RWPE1 (cell line): ENCODE data around the gene OTOG.

Experiments used
- CTCF ChIA-PET: fragments of 350-600 bp; sonication (Branson Sonifier 250); formaldehyde crosslinking; extraction: SDS; loops from one replicate; lab custom pipeline; 2021; lab: Yijun Ruan, JAX
- POLR2A ChIA-PET: fragments of 400-600 bp; formaldehyde crosslinking; extraction: SDS; loops from one replicate; lab custom pipeline; 2020; ENCODE audit warnings: antibody characterized with exemption; ENCODE audit not compliant: low non-redundant PET; lab: Yijun Ruan, JAX
- DNase-seq: peaks from one replicate; pipeline ENCODE4 v3.0.0; 2012; ENCODE audit warnings: low spot score
- H3K27ac ChIP-seq: fragments of 450-650 bp; 2 replicates; pipeline ENCODE4 v1.5.1; 2017
- TF ChIP-seq, protein P1 (sequence below): fragments of 450-650 bp; conservative IDR thresholded peaks from 2 replicates; pipeline ENCODE4 v1.5.1; 2017; ENCODE audit warnings: low read depth, mild to moderate bottlenecking

The OTOG gene

DNA sequence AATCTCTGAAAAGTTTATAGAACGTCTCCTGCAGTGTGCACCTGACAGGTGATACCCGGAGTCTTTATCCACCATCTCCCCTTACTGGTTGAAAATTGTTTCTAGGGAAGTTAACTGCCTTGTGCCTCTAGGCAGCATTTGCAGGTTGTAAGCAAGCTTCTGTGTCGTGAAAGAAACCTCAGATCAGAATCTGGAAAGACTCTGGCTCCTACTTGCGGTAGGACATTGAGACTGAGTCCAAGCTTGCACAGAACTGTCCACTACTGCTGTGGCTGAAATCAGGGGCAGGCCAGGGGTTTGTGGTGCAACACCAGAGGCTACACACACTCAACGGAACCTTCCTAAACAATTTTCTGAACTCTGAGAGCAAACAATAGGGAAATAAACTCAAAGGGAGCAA is 137.5 kb downstream of the OTOG start:
- no peak overlapping the region for H3K27ac ChIP-seq
- ChIA-PET CTCF (no interaction called here), POLR2A (no interaction called here)
- TF ChIP-seq, protein P1, sequence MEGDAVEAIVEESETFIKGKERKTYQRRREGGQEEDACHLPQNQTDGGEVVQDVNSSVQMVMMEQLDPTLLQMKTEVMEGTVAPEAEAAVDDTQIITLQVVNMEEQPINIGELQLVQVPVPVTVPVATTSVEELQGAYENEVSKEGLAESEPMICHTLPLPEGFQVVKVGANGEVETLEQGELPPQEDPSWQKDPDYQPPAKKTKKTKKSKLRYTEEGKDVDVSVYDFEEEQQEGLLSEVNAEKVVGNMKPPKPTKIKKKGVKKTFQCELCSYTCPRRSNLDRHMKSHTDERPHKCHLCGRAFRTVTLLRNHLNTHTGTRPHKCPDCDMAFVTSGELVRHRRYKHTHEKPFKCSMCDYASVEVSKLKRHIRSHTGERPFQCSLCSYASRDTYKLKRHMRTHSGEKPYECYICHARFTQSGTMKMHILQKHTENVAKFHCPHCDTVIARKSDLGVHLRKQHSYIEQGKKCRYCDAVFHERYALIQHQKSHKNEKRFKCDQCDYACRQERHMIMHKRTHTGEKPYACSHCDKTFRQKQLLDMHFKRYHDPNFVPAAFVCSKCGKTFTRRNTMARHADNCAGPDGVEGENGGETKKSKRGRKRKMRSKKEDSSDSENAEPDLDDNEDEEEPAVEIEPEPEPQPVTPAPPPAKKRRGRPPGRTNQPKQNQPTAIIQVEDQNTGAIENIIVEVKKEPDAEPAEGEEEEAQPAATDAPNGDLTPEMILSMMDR, result no peak
- DNase-seq, result no peak

DNA sequence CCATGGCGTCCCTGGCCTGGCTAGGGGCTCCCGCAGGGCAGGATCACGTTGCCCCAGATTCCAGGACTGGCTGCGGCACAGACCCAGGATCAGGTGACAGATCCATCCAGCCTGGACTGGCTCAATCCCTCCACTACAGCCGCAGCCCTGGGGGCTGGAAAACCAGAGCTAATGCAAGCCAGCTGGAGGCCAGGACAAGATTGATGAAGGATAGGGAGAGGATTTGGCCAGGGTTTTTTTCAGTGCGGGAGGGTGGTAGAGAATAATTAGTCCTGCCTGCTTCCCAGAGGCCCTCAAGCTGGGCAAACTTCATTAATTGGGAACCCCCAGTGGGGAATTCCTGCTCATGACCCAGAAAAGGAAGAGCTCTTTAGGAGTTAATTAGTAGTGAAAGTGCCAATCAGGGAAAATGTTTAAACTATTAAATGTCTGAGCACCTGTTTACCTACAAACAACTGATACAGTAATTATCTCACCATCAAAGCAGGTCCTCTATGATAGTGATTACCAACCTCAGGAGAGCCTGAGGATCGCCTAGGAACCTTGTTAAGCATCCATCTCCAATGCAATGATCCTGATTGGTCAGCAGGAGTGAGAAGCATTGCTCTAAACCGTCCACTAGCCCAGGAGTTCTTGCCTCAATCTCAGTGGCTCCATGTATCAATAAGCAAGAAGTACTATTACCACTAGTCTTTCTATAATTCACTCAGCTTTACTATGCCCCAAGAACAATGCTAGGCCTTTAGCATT is 139.3 kb downstream of the OTOG start:
- DNase-seq, result no peak
- ChIA-PET POLR2A (no interaction called here), CTCF (interaction anchor here (0.6 kb wide), 1 partner anchor 114 kb away, joined by 3 read pairs; no protein-coding TSS in a partner anchor)
- TF ChIP-seq, protein P1, result no peak
- H3K27ac ChIP-seq, result no peak overlapping the region

DNA sequence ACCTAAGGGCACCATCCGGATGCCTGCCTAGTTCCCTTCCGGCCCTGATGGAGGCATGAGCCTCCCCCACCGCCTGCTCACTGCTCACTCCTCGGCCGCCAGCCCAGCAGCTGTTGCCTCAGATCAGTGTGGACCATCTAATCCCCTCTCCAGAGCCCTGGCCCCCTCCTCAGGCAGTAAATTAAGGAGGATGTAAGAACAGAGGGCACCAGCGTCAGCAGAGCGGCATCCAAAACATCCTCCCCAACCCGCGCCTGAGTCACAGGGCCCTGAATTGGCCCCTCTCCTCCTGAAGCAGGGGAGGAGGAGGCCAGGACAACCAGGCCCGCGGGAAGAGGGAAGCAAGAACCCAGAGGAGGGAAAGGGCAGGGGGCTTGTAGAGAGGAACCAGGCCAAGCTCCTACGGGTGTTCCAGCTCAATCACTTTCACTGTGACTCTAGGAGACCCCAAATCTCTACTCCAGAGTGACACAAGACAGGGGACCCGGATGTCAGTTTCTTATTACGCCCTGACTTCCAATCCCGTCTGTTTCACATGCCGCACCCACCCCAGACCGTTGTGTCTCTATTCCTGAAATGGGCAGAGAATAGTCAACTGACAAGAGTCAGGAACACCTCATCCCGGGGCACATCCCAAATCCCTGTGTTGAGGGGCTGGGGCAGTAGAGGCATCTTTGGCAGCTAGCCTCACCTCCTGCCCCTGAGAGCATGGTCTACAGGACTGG is 141.0 kb downstream of the OTOG start:
- DNase-seq, result no peak
- H3K27ac ChIP-seq, result no peak overlapping the region
- POLR2A ChIA-PET, result no interaction called here
- TF ChIP-seq, protein P1, result no peak
- CTCF ChIA-PET, result interaction anchor here (1.4 kb wide), 1 partner anchor 89 kb away, joined by 4 read pairs; no protein-coding TSS in a partner anchor

DNA sequence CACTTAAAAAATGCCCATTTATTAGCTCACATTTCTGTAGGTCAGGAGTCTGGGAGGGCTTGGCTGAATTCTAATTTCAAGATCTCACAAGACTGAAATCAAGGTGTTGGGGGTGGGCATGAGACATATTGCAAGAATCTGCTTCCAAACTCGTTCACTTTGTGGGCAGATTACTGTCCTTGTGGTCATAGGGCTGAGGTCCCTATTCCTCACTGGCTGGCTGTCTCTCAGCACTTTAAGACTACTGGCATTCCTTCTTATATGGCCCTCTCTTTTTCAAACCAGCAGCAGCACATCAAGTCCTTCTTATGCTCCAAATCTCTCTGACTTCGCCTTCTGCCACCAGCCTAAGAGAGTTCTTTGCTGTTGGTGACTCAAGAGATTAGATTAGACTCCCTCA is 144.5 kb downstream of the OTOG start:
- no peak overlapping the region for H3K27ac ChIP-seq
- ChIA-PET POLR2A (no interaction called here), CTCF (no interaction called here)
- DNase-seq, result no peak
- TF ChIP-seq, protein P1, result no peak

DNA sequence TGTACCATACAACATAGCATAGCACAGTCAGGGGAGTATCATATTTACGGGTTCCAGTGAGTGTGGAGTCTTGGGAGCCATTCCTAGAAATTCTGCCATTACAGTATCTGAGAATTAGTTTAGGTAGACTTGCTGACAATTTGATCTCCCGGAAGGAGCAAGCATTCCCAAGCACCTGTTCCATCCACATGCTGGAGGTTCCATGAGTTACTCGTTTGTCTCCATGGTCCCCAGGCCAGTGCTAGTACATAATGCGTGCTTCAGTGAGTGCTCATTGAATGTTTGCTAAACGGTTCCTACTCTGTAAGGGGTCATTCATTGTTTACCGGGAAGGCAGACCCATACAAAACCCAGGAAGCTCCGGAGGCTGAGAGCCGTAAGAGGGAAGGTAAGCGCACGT is 144.9 kb downstream of the OTOG start:
- no peak for DNase-seq
- ChIA-PET CTCF (no interaction called here), POLR2A (no interaction called here)
- H3K27ac ChIP-seq, result no peak overlapping the region
- TF ChIP-seq, protein P1, result no peak

DNA sequence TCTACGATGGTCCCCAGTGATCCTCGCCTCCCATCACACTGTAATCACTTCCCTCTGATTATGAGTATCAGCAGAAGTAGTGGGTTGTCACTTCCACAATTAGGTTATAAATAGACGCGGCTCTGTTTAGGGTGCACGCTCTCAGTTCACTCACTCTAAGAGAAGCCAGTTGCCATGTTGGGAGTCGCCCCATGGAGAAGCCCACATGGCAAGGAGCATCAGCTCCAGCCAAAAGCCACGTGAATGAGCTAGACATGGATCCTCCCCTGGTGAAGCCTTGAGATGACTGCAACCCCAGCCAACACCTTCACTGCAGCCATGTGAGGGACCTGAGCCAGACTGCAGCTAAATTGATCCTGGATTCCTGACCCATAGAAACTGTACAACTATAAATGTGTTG is 145.9 kb downstream of the OTOG start:
- H3K27ac ChIP-seq, result no peak overlapping the region
- no peak for DNase-seq
- POLR2A ChIA-PET, result no interaction called here
- TF ChIP-seq, protein P1, result no peak
- CTCF ChIA-PET, result no interaction called here
